ENCODE data around the gene SPTBN1.

DNA sequence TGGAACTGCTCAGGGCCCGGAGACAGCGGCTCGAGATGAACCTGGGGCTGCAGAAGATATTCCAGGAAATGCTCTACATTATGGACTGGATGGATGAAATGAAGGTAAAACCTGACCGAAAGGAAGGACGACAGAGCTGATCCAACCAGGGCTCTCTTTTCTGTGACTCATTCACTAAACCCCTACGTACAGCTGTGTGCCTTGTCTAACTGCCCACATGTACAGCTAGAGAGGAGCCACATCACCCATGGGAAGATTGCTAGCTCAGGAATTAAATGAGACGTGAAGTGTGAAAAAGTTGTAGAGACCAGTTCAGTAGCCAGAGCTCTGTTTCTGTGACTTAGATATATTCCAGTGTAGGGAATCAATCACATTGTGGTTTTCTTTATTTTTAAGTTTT, 170.0 kb downstream of the SPTBN1 start:
- TF ChIP-seq, protein P1, sequence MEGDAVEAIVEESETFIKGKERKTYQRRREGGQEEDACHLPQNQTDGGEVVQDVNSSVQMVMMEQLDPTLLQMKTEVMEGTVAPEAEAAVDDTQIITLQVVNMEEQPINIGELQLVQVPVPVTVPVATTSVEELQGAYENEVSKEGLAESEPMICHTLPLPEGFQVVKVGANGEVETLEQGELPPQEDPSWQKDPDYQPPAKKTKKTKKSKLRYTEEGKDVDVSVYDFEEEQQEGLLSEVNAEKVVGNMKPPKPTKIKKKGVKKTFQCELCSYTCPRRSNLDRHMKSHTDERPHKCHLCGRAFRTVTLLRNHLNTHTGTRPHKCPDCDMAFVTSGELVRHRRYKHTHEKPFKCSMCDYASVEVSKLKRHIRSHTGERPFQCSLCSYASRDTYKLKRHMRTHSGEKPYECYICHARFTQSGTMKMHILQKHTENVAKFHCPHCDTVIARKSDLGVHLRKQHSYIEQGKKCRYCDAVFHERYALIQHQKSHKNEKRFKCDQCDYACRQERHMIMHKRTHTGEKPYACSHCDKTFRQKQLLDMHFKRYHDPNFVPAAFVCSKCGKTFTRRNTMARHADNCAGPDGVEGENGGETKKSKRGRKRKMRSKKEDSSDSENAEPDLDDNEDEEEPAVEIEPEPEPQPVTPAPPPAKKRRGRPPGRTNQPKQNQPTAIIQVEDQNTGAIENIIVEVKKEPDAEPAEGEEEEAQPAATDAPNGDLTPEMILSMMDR (IDR thresholded peaks at IDR 0.05), result no peak
- TF ChIP-seq EP300 (IDR thresholded peaks at IDR 0.05), result no peak

All from gastroesophageal sphincter (tissue), 3 donors.